Testis (tissue), 2 donors: Measurements from ENCODE around the gene CHMP2B.

Source experiments
- POLR2A ChIP-seq: fragments of 450-650 bp; IDR thresholded peaks from one replicate; pipeline ENCODE4 v1.6.1; 2017; ENCODE audit warnings: antibody characterized with exemption, mild to moderate bottlenecking, moderate library complexity
- TF ChIP-seq, protein P1 (sequence below), 3 experiments: fragments of 450-650 bp in 2 of 3; fragments of 200-600 bp in 1 of 3; sonication (generic) in 1 of 3; IDR thresholded peaks; one replicate each; pipeline ENCODE4 v1.5.1; 2016 to 2019; ENCODE audit warnings: antibody characterized with exemption in 3 of 3, mild to moderate bottlenecking in 2 of 3, moderate library complexity in 1 of 3

GRCh38 chr3:87209111-87209510 lies 18.0 kb upstream of the CHMP2B start:
- TF ChIP-seq, protein P1, sequence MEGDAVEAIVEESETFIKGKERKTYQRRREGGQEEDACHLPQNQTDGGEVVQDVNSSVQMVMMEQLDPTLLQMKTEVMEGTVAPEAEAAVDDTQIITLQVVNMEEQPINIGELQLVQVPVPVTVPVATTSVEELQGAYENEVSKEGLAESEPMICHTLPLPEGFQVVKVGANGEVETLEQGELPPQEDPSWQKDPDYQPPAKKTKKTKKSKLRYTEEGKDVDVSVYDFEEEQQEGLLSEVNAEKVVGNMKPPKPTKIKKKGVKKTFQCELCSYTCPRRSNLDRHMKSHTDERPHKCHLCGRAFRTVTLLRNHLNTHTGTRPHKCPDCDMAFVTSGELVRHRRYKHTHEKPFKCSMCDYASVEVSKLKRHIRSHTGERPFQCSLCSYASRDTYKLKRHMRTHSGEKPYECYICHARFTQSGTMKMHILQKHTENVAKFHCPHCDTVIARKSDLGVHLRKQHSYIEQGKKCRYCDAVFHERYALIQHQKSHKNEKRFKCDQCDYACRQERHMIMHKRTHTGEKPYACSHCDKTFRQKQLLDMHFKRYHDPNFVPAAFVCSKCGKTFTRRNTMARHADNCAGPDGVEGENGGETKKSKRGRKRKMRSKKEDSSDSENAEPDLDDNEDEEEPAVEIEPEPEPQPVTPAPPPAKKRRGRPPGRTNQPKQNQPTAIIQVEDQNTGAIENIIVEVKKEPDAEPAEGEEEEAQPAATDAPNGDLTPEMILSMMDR (IDR thresholded peaks at IDR 0.05) = no peak
- no peak for TF ChIP-seq POLR2A
